H1 (cell line): Measurements from ENCODE around the gene ARR3. TPM values are rescaled to one million over a fixed set of nuclear protein-coding genes. Genes with fewer than 3 reads are reported as not detected.

ENCODE experiments used
- CTCF ChIA-PET: fragments of 300-600 bp; sonication (Branson Sonifier 250); formaldehyde crosslinking; loops from one replicate; lab custom pipeline; 2021; ENCODE audit not compliant: partially characterized antibody; lab: Charles Lee
- POLR2A ChIA-PET: fragments of 300-600 bp; sonication (Branson Sonifier 250); formaldehyde crosslinking; loops from one replicate; lab custom pipeline; 2021; ENCODE audit warnings: inconsistent platforms; ENCODE audit not compliant: partially characterized antibody; lab: Charles Lee
- DNase-seq, 2 experiments: peaks; one replicate each; pipeline versions ENCODE4 v3.0.0 to v3.0.0-alpha.2; 2010 to 2022; ENCODE audit warnings: low spot score in 2 of 2, low read depth in 1 of 2, mixed read lengths in 1 of 2
- FAIRE-seq: peaks from 2 replicates; lab custom pipeline; 2011; peaks lifted over from hg19 to GRCh38; lab: Jason Lieb, UNC
- H2AFZ ChIP-seq: 2 replicates; pipeline ENCODE4 v1.8.1; 2012; ENCODE audit warnings: low read length, inconsistent platforms
- H2AK5ac ChIP-seq: 2 replicates; pipeline ENCODE4 v1.6.1; 2013; ENCODE audit warnings: low read depth, low read length
- H2BK120ac ChIP-seq: replicated peaks from 2 replicates; pipeline ENCODE3; 2013; ENCODE audit warnings: low read depth, low read length, inconsistent platforms
- H2BK12ac ChIP-seq: 2 replicates; pipeline ENCODE4 v1.6.1; 2013; ENCODE audit warnings: low read depth, low read length
- H2BK15ac ChIP-seq: 2 replicates; pipeline ENCODE4 v1.6.1; 2013; ENCODE audit warnings: low read length
- H2BK20ac ChIP-seq: 2 replicates; pipeline ENCODE4 v1.6.1; 2013; ENCODE audit warnings: low read length
- H2BK5ac ChIP-seq: 2 replicates; pipeline ENCODE4 v1.6.1; 2013; ENCODE audit warnings: low read depth, low read length
- H3K14ac ChIP-seq: 2 replicates; pipeline ENCODE4 v1.6.1; 2013; ENCODE audit warnings: inconsistent platforms; ENCODE audit not compliant: insufficient read length
- H3K18ac ChIP-seq: 2 replicates; pipeline ENCODE4 v1.6.1; 2013; ENCODE audit warnings: low read length; ENCODE audit errors: extremely low read depth
- H3K23ac ChIP-seq: 2 replicates; pipeline ENCODE4 v1.6.1; 2013; ENCODE audit warnings: inconsistent platforms; ENCODE audit not compliant: insufficient read length
- H3K23me2 ChIP-seq: 2 replicates; pipeline ENCODE4 v1.6.1; 2013; ENCODE audit warnings: low read depth, low read length
- H3K27ac ChIP-seq: 2 replicates; pipeline ENCODE4 v1.6.1; 2011; ENCODE audit warnings: low read depth, low read length, inconsistent platforms
- H3K27me3 ChIP-seq, 4 experiments: replicated peaks in 1 of 4; 1 replicate in 1 of 4; 2 replicates in 3 of 4; pipeline versions ENCODE4 v1.6.1 to v1.8.1; 2011 to 2013; ENCODE audit warnings: low read length in 3 of 4, mild to moderate bottlenecking in 3 of 4, inconsistent platforms in 2 of 4, mixed read lengths in 2 of 4, moderate library complexity in 1 of 4; ENCODE audit not compliant: control insufficient read depth in 3 of 4, insufficient read depth in 3 of 4; ENCODE audit errors: extremely low read depth in 1 of 4
- H3K36me3 ChIP-seq, 4 experiments: 2 replicates each; pipeline versions ENCODE4 v1.6.1 to v1.8.1; 2011 to 2013; ENCODE audit warnings: mild to moderate bottlenecking in 4 of 4, low read length in 3 of 4, moderate library complexity in 2 of 4, control low read depth in 1 of 4, inconsistent platforms in 1 of 4; ENCODE audit not compliant: insufficient read depth in 4 of 4, control insufficient read depth in 2 of 4
- H3K4ac ChIP-seq: replicated peaks from 2 replicates; pipeline ENCODE3; 2013; ENCODE audit warnings: low read length, low read depth, mixed read lengths, inconsistent platforms; ENCODE audit not compliant: insufficient read length
- H3K4me1 ChIP-seq, 4 experiments: replicated peaks in 1 of 4; 1 replicate in 1 of 4; 2 replicates in 3 of 4; pipeline versions ENCODE4 v1.6.1 to v1.8.1; 2011 to 2013; ENCODE audit warnings: low read length in 3 of 4, inconsistent platforms in 2 of 4, mixed read lengths in 1 of 4; ENCODE audit not compliant: insufficient read depth in 4 of 4, control insufficient read depth in 3 of 4
- H3K4me2 ChIP-seq, 2 experiments: 2 replicates each; pipeline versions ENCODE4 v1.6.1 to v1.8.1; 2011 to 2013; ENCODE audit warnings: low read depth in 2 of 2, low read length in 2 of 2, control low read depth in 1 of 2, inconsistent platforms in 1 of 2, mild to moderate bottlenecking in 1 of 2; ENCODE audit not compliant: insufficient read depth in 1 of 2
- H3K4me3 ChIP-seq, 4 experiments: fragments of 200-600, 300-600 bp in 1 of 4; sonication (generic), shearing (Covaris generic), sonication (Bioruptor Twin) in 1 of 4; 2 replicates each; pipeline versions ENCODE4 v1.5.1 to v1.8.1; 2011 to 2016; ENCODE audit warnings: low read length in 4 of 4, low read depth in 3 of 4, control low read depth in 2 of 4, inconsistent platforms in 2 of 4, mild to moderate bottlenecking in 2 of 4, mixed read lengths in 1 of 4, moderate library complexity in 1 of 4; ENCODE audit not compliant: insufficient read depth in 2 of 4; ENCODE audit errors: extremely low read depth in 1 of 4
- H3K56ac ChIP-seq: replicated peaks from 2 replicates; pipeline ENCODE3; 2013; ENCODE audit warnings: low read depth, mild to moderate bottlenecking, mixed read lengths, low read length, inconsistent platforms; ENCODE audit not compliant: insufficient read length
- H3K79me1 ChIP-seq: 2 replicates; pipeline ENCODE4 v1.6.1; 2013; ENCODE audit warnings: low read depth, low read length, control low read depth
- H3K79me2 ChIP-seq, 2 experiments: 2 replicates each; pipeline versions ENCODE4 v1.6.1 to v1.8.1; 2012 to 2013; ENCODE audit warnings: low read length in 2 of 2, mild to moderate bottlenecking in 2 of 2, inconsistent platforms in 1 of 2; ENCODE audit not compliant: insufficient read depth in 2 of 2, control insufficient read depth in 1 of 2
- H3K9ac ChIP-seq, 4 experiments: replicated peaks in 1 of 4; 1 replicate in 1 of 4; 2 replicates in 3 of 4; pipeline versions ENCODE4 v1.6.1 to v1.8.1; 2011 to 2013; ENCODE audit warnings: low read depth in 3 of 4, low read length in 3 of 4, control low read depth in 2 of 4, mild to moderate bottlenecking in 2 of 4, moderate library complexity in 2 of 4, inconsistent platforms in 1 of 4; ENCODE audit errors: extremely low read depth in 1 of 4
- H3K9me3 ChIP-seq, 2 experiments: 2 replicates each; pipeline versions ENCODE4 v1.6.1 to v1.8.1; 2012 to 2013; ENCODE audit warnings: mild to moderate bottlenecking in 2 of 2, moderate library complexity in 2 of 2, control low read depth in 1 of 2, inconsistent platforms in 1 of 2, low read depth in 1 of 2, low read length in 1 of 2, mixed read lengths in 1 of 2; ENCODE audit not compliant: insufficient read depth in 2 of 2
- H4K20me1 ChIP-seq, 2 experiments: replicated peaks in 1 of 2; 2 replicates each; pipeline versions ENCODE3 to v1.8.1; 2011 to 2013; ENCODE audit warnings: inconsistent platforms in 2 of 2, low read length in 2 of 2, mild to moderate bottlenecking in 1 of 2; ENCODE audit not compliant: insufficient read depth in 2 of 2, control insufficient read depth in 1 of 2
- H4K5ac ChIP-seq: 2 replicates; pipeline ENCODE4 v1.6.1; 2013; ENCODE audit warnings: low read length, low read depth, mixed read lengths, inconsistent platforms; ENCODE audit not compliant: insufficient read length
- H4K8ac ChIP-seq: 2 replicates; pipeline ENCODE4 v1.8.0; 2013; ENCODE audit warnings: mild to moderate bottlenecking, moderate library complexity, low read length, inconsistent platforms; ENCODE audit not compliant: insufficient read depth; ENCODE audit errors: extremely low read depth
- H4K91ac ChIP-seq: replicated peaks from 2 replicates; pipeline ENCODE3; 2013; ENCODE audit warnings: low read length, mixed read lengths, inconsistent platforms; ENCODE audit not compliant: insufficient read length
- CTBP2 ChIP-seq: IDR thresholded peaks from 2 replicates; pipeline ENCODE4 v1.7.0; 2011; ENCODE audit warnings: borderline replicate concordance, mild to moderate bottlenecking, moderate library complexity, mixed read lengths, low read length; ENCODE audit not compliant: insufficient read depth, insufficient read length
- JUND ChIP-seq: IDR thresholded peaks from 2 replicates; pipeline ENCODE4 v1.6.1; 2011; ENCODE audit warnings: mild to moderate bottlenecking, improper control_type of control experiment, low read length
- KDM1A ChIP-seq: fragments of 200-600, 300-600 bp; sonication (generic); IDR thresholded peaks from 2 replicates; pipeline ENCODE4 v1.7.1; 2016; ENCODE audit warnings: mild to moderate bottlenecking, low read length, borderline replicate concordance
- RNF2 ChIP-seq: fragments of 200-900, 300-1000 bp; sonication (generic); IDR thresholded peaks from 2 replicates; pipeline ENCODE4 v1.7.1; 2016; ENCODE audit warnings: borderline replicate concordance, low read depth, mild to moderate bottlenecking, antibody characterized with exemption, low read length; ENCODE audit not compliant: poor library complexity, severe bottlenecking; ENCODE audit errors: missing control alignments
- SIRT6 ChIP-seq: IDR thresholded peaks from one replicate; pipeline ENCODE4 v1.7.1; 2012; ENCODE audit warnings: low read length, inconsistent platforms
- WGBS, 2 experiments: shearing (Covaris generic) in 1 of 2; methylation state at CpG; one replicate each; pipeline versions ENCODE4 v1.1.6 to v1.1.7; 2013 to 2015; ENCODE audit warnings: low lambda C conversion rate in 2 of 2, mixed read lengths in 2 of 2, inconsistent platforms in 1 of 2, low coverage in 1 of 2, missing lambda C conversion rate in 1 of 2; ENCODE audit not compliant: insufficient replicate concordance in 2 of 2, insufficient coverage in 1 of 2, insufficient read length in 1 of 2; ENCODE audit errors: extremely low coverage in 1 of 2, missing lambda C conversion rate in 1 of 2; 5-methylcytosine and 5-hydroxymethylcytosine counted together
- polyA plus RNA-seq, 7 experiments: library from polyadenylated mRNA; depleted of rRNA in 3 of 7; stranded (reverse) in 5 of 7; unstranded in 2 of 7; fragments of >200 nt in 5 of 7; fragments of 200-250 nt in 2 of 7; gene quantifications; 1 replicate in 5 of 7; 2 replicates in 1 of 7; 4 replicates in 1 of 7; pipeline versions ENCODE4 v1.2.1 to v1.2.3, GENCODE V29; 2011 to 2013; ENCODE audit warnings: missing spikeins in 2 of 7, mixed read lengths in 2 of 7
- total RNA-seq: library from RNA; stranded (reverse); fragmentation: NEBNext Ultra II Directional; extraction: Animal tissue kit (Norgen Biotek cat#: 25700); gene quantifications from 2 replicates; pipeline ENCODE4 v1.2.1, GENCODE V29; 2021

ARR3 gene
- total and polyA plus RNA-seq, 2 of the 8 experiments (the other 6 are each of a cell fraction or from before 2014, with no cell fraction given), result not detected

DNA sequence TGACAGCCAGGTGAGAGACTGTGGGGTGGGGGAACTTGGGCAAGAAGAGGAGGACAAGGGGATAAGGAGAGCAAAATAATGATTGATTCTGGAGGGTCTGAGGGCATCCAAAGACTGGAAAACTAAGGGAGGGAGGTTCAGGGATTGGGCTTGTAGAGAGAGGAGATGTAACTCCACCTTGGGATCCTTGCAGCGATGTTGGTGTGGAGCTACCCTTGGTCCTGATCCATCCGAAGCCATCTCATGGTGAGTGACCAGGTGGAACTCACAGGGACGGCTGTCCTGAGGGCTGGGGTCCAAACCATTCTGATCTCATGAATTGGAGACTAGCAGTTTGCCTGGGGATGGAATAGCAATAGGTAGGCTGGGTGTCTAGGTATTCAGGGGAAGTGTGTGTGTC is 12.4 kb downstream of the ARR3 start:
- Histone ChIP-seq H4K5ac (no peak overlapping the region), H4K8ac (no peak overlapping the region), H4K20me1 (no peaks in the 10 kb centered on the region), H3K9ac (no peak overlapping the region), H2BK15ac (no peak overlapping the region), H3K4me3 (no peak overlapping the region), H3K27me3 (no peaks in the 10 kb centered on the region), H3K79me2 (no peaks in the 10 kb centered on the region), H2BK5ac (no peak overlapping the region), H3K23ac (no peak overlapping the region), H3K14ac (no peak overlapping the region), H3K4ac (no peak overlapping the region), H3K79me1 (no peaks in the 10 kb centered on the region), H3K56ac (no peak overlapping the region), H2BK120ac (no peak overlapping the region), H2BK12ac (no peak overlapping the region), H3K4me2 (no peak overlapping the region), H2AK5ac (no peak overlapping the region), H3K27ac (no peak overlapping the region), H3K36me3 (no peaks in the 10 kb centered on the region), H2BK20ac (no peak overlapping the region), H3K9me3 (no peaks in the 10 kb centered on the region), H4K91ac (no peak overlapping the region), H3K4me1 (no peaks in the 10 kb centered on the region), H3K18ac (no peak overlapping the region), H2AFZ (no peak overlapping the region), H3K23me2 (no peaks in the 10 kb centered on the region)
- no peak for FAIRE-seq
- POLR2A ChIA-PET, result no interaction called here
- WGBS, 2 experiments, result 93% methylated on average over 3 of the region's 3 CpGs; no CpG with 5 or more reads in 1 of the 2 experiments
- no peak for DNase-seq
- CTCF ChIA-PET, result interaction anchor here (0.8 kb wide), 1 partner anchor 152 kb away, joined by 3 read pairs; no protein-coding TSS in a partner anchor
- TF ChIP-seq JUND, result no peak
- no peak for TF ChIP-seq KDM1A
- no peak for TF ChIP-seq CTBP2
- TF ChIP-seq RNF2, result no peak
- no peak for TF ChIP-seq SIRT6
